ENCODE data around the gene GPR61. TPM values are rescaled to one million over a fixed set of nuclear protein-coding genes. Genes with fewer than 3 reads are reported as not detected.

GPR61 gene
- total RNA-seq, 6 experiments from 2014 or later, result not detected

GRCh38 chr1:109500941-109501381 is 38.7 kb upstream of the GPR61 start:
- 61% methylated on average over 4 of the region's 5 CpGs for WGBS (ENCODE audit: insufficient coverage, low coverage, low lambda C conversion rate, missing lambda C conversion rate)
- no peak for TF ChIP-seq CTCF (IDR thresholded peaks at IDR 0.05)
- TF ChIP-seq POLR2A (IDR thresholded peaks at IDR 0.05), result no peak
- Histone ChIP-seq H3K4me1 (no peaks in the 10 kb centered on the region), H3K9me3 (no peaks in the 10 kb centered on the region), H3K27me3 (no peaks in the 10 kb centered on the region), H3K36me3 (peaks cover 0 to 11% (median 0%) of the 10 kb centered on the region in 4 donors), H3K27ac (no peak overlapping the region), H3K4me3 (no peak overlapping the region)
- ATAC-seq (no peak), DNase-seq (no peak)
- intact Hi-C loops (cut with DNase I), result no loop called here

GRCh38 chr1:109501644-109502363 is 37.9 kb upstream of the GPR61 start:
- DNase-seq, result no peak

GRCh38 chr1:109502364-109502851 is 37.3 kb upstream of the GPR61 start:
- 58% methylated on average over 2 of the region's 3 CpGs for WGBS (ENCODE audit: insufficient coverage, low coverage, low lambda C conversion rate, missing lambda C conversion rate)
- Histone ChIP-seq H3K27ac (no peak overlapping the region), H3K36me3 (no peaks in the 10 kb centered on the region), H3K27me3 (no peaks in the 10 kb centered on the region), H3K4me1 (no peaks in the 10 kb centered on the region), H3K4me3 (no peak overlapping the region), H3K9me3 (no peaks in the 10 kb centered on the region)
- ATAC-seq, result no peak
- DNase-seq, result no peak
- intact Hi-C loops (cut with DNase I), result no loop called here
- TF ChIP-seq POLR2A (IDR thresholded peaks at IDR 0.05) (no peak), CTCF (IDR thresholded peaks at IDR 0.05) (no peak)

More at GRCh38 chr1:109501644-109502363, 37.9 kb upstream of the GPR61 start:
- Histone ChIP-seq H3K4me1 (no peaks in the 10 kb centered on the region), H3K27ac (no peak overlapping the region), H3K27me3 (no peaks in the 10 kb centered on the region), H3K4me3 (no peak overlapping the region), H3K36me3 (peaks cover 0 to 2% (median 0%) of the 10 kb centered on the region in 4 donors), H3K9me3 (no peaks in the 10 kb centered on the region)
- intact Hi-C loops (cut with DNase I), result no loop called here
- 82% methylated on average over 5 of the region's 5 CpGs for WGBS (ENCODE audit: insufficient coverage, low coverage, low lambda C conversion rate, missing lambda C conversion rate)
- ATAC-seq, result no peak
- TF ChIP-seq CTCF (IDR thresholded peaks at IDR 0.05) (no peak), POLR2A (IDR thresholded peaks at IDR 0.05) (no peak)

- DNase-seq (no peak), ATAC-seq (no peak)
- Histone ChIP-seq H3K4me3 (no peak overlapping the region), H3K27ac (no peak overlapping the region), H3K27me3 (no peaks in the 10 kb centered on the region), H3K9me3 (no peaks in the 10 kb centered on the region), H3K36me3 (no peaks in the 10 kb centered on the region), H3K4me1 (no peaks in the 10 kb centered on the region)
- intact Hi-C loops (cut with DNase I), result no loop called here
- WGBS (ENCODE audit: insufficient coverage, low coverage, low lambda C conversion rate, missing lambda C conversion rate), result 80% methylated on average over 3 of the region's 5 CpGs
- TF ChIP-seq POLR2A (IDR thresholded peaks at IDR 0.05) (no peak), CTCF (IDR thresholded peaks at IDR 0.05) (no peak)
Measured at GRCh38 chr1:109503935-109504334, 35.7 kb upstream of the GPR61 start.

Measured in right lobe of liver (tissue), 6 donors.